ENCODE results near the gene BNIP5. TPM values are rescaled to one million over a fixed set of nuclear protein-coding genes. Genes with fewer than 3 reads are reported as not detected.

Gene BNIP5
- total RNA-seq, 1 experiment from 2014 or later: not detected

- TF ChIP-seq ZNF281 (CRISPR knock-in tag; IDR thresholded peaks at IDR 0.05): no peak
- no peak for TF ChIP-seq ZNF232 (CRISPR knock-in tag; IDR thresholded peaks at IDR 0.05)
- no peak for TF ChIP-seq GTF2I (CRISPR knock-in tag; conservative IDR thresholded peaks at IDR 0.05)
- no peak for TF ChIP-seq PRRX2 (CRISPR knock-in tag; IDR thresholded peaks at IDR 0.05)
- no peak for TF ChIP-seq STAT6 (CRISPR knock-in tag; conservative IDR thresholded peaks at IDR 0.05; ENCODE audit: low read depth)
- no peak for TF ChIP-seq ARID4B (CRISPR knock-in tag; IDR thresholded peaks at IDR 0.05; ENCODE audit: borderline replicate concordance)
- TF ChIP-seq ZNF138 (CRISPR knock-in tag; conservative IDR thresholded peaks at IDR 0.05): no peak
- TF ChIP-seq ATF2 (CRISPR knock-in tag; IDR thresholded peaks at IDR 0.05; ENCODE audit: borderline replicate concordance, low read depth): no peak
These were observed 40.9 kb upstream of the BNIP5 start (continued) for GRCh38 chr6:36377594-36377993.

- ChIA-PET POLR2A (no interaction called here), CTCF (no interaction called here)
- Mint-ChIP-seq H3K9me3 (no peaks in the 10 kb centered on the region), H3K4me1 (peaks cover 27% of the 10 kb centered on the region), H3K27me3 (ENCODE audit: low read depth) (no peaks in the 10 kb centered on the region), H3K36me3 (no peaks in the 10 kb centered on the region), H3K4me3 (no peak overlapping the region), H3K27ac (no peak overlapping the region)
- DNase-seq (ENCODE audit: low spot score): no peak
- ATAC-seq: peak; percentile 62
- TF ChIP-seq SMAD4 (CRISPR knock-in tag; IDR thresholded peaks at IDR 0.05): no peak
- TF ChIP-seq ERG (CRISPR knock-in tag; IDR thresholded peaks at IDR 0.05): no peak
- TF ChIP-seq ZNF396 (CRISPR knock-in tag; IDR thresholded peaks at IDR 0.05; ENCODE audit: borderline replicate concordance): no peak
- no peak for TF ChIP-seq CBFB (CRISPR knock-in tag; IDR thresholded peaks at IDR 0.05; ENCODE audit: low read depth)
- no peak for TF ChIP-seq AR (CRISPR knock-in tag; IDR thresholded peaks at IDR 0.05)
- no peak for TF ChIP-seq EMX1 (CRISPR knock-in tag; IDR thresholded peaks at IDR 0.05)
- TF ChIP-seq E2F1 (CRISPR knock-in tag; IDR thresholded peaks at IDR 0.05): no peak
These were observed 40.1 kb upstream of the BNIP5 start for GRCh38 chr6:36376742-36377141.
